ENCODE data around the gene PRIM1. TPM values are rescaled to one million over a fixed set of nuclear protein-coding genes. Genes with fewer than 3 reads are reported as not detected.

PRIM1 gene
- total and polyA plus RNA-seq, 4 donors, result 15.0 to 19.9 (median 16.8) TPM

- no peaks in the 10 kb centered on the region for H3K36me3 ChIP-seq (ENCODE audit: control insufficient read depth, insufficient read depth, low read length)
Observed at GRCh38 chr12:56785141-56785865, 33.2 kb upstream of the PRIM1 start.

GRCh38 chr12:56781726-56782125 is 29.6 kb upstream of the PRIM1 start:
- H3K27me3 ChIP-seq (ENCODE audit: control insufficient read depth, insufficient read depth, low read length), result no peaks in the 10 kb centered on the region
- H3K4me3 ChIP-seq (ENCODE audit: low read depth, low read length), result no peak overlapping the region
- no peak overlapping the region for H3K27ac ChIP-seq (ENCODE audit: low read depth, low read length)
- H3K4me1 ChIP-seq (ENCODE audit: control insufficient read depth, insufficient read depth, low read length), result no peaks in the 10 kb centered on the region
- H3K36me3 ChIP-seq (ENCODE audit: control insufficient read depth, insufficient read depth, low read length), result no peaks in the 10 kb centered on the region
- no CpG with 5 or more reads among the region's 4 CpGs for WGBS (ENCODE audit: insufficient coverage)
- no peak for DNase-seq (ENCODE audit: low read depth in 4 of 6, low spot score in 6 of 6)
- H3K9me3 ChIP-seq (ENCODE audit: control insufficient read depth, insufficient read depth, low read length), result no peaks in the 10 kb centered on the region

More at GRCh38 chr12:56785141-56785865, 33.2 kb upstream of the PRIM1 start:
- Histone ChIP-seq H3K27me3 (ENCODE audit: control insufficient read depth, insufficient read depth, low read length) (no peaks in the 10 kb centered on the region), H3K27ac (ENCODE audit: low read depth, low read length) (no peak overlapping the region), H3K4me3 (ENCODE audit: low read depth, low read length) (no peak overlapping the region), H3K9me3 (ENCODE audit: control insufficient read depth, insufficient read depth, low read length) (no peaks in the 10 kb centered on the region), H3K4me1 (ENCODE audit: control insufficient read depth, insufficient read depth, low read length) (no peaks in the 10 kb centered on the region)
- no peak for DNase-seq (ENCODE audit: low read depth in 4 of 6, low spot score in 6 of 6)
- 100% methylated on average over 1 of the region's 2 CpGs for WGBS (ENCODE audit: insufficient coverage)

GRCh38 chr12:56778756-56779155 is 26.6 kb upstream of the PRIM1 start:
- H3K4me3 ChIP-seq (ENCODE audit: low read depth, low read length), result no peak overlapping the region
- WGBS (ENCODE audit: insufficient coverage), result 94% methylated on average over 8 of the region's 17 CpGs
- no peaks in the 10 kb centered on the region for H3K36me3 ChIP-seq (ENCODE audit: control insufficient read depth, insufficient read depth, low read length)

GRCh38 chr12:56776654-56777053 is 24.5 kb upstream of the PRIM1 start:
- no peaks in the 10 kb centered on the region for H3K27me3 ChIP-seq (ENCODE audit: control insufficient read depth, insufficient read depth, low read length)
- no peak for DNase-seq (ENCODE audit: low read depth in 4 of 6, low spot score in 6 of 6)
- H3K27ac ChIP-seq (ENCODE audit: low read depth, low read length), result no peak overlapping the region
- H3K4me1 ChIP-seq (ENCODE audit: control insufficient read depth, insufficient read depth, low read length), result no peaks in the 10 kb centered on the region
- no peak overlapping the region for H3K4me3 ChIP-seq (ENCODE audit: low read depth, low read length)
- no peaks in the 10 kb centered on the region for H3K9me3 ChIP-seq (ENCODE audit: control insufficient read depth, insufficient read depth, low read length)
- no peaks in the 10 kb centered on the region for H3K36me3 ChIP-seq (ENCODE audit: control insufficient read depth, insufficient read depth, low read length)
- 83% methylated on average over 1 of the region's 3 CpGs for WGBS (ENCODE audit: insufficient coverage)

More at GRCh38 chr12:56778756-56779155, 26.6 kb upstream of the PRIM1 start:
- no peaks in the 10 kb centered on the region for H3K9me3 ChIP-seq (ENCODE audit: control insufficient read depth, insufficient read depth, low read length)
- no peak overlapping the region for H3K27ac ChIP-seq (ENCODE audit: low read depth, low read length)
- no peaks in the 10 kb centered on the region for H3K27me3 ChIP-seq (ENCODE audit: control insufficient read depth, insufficient read depth, low read length)
- H3K4me1 ChIP-seq (ENCODE audit: control insufficient read depth, insufficient read depth, low read length), result no peaks in the 10 kb centered on the region
- no peak for DNase-seq (ENCODE audit: low read depth in 4 of 6, low spot score in 6 of 6)

- 90% methylated on average over 2 of the region's 6 CpGs for WGBS (ENCODE audit: insufficient coverage)
- Histone ChIP-seq H3K4me3 (ENCODE audit: low read depth, low read length) (no peak overlapping the region), H3K27ac (ENCODE audit: low read depth, low read length) (no peak overlapping the region), H3K36me3 (ENCODE audit: control insufficient read depth, insufficient read depth, low read length) (no peaks in the 10 kb centered on the region), H3K27me3 (ENCODE audit: control insufficient read depth, insufficient read depth, low read length) (no peaks in the 10 kb centered on the region), H3K4me1 (ENCODE audit: control insufficient read depth, insufficient read depth, low read length) (no peaks in the 10 kb centered on the region), H3K9me3 (ENCODE audit: control insufficient read depth, insufficient read depth, low read length) (no peaks in the 10 kb centered on the region)
- no peak for DNase-seq (ENCODE audit: low read depth in 4 of 6, low spot score in 6 of 6)
Observed at GRCh38 chr12:56775638-56776037, 23.5 kb upstream of the PRIM1 start.

- 100% methylated on average over 1 of the region's 2 CpGs for WGBS (ENCODE audit: insufficient coverage)
- no peaks in the 10 kb centered on the region for H3K36me3 ChIP-seq (ENCODE audit: control insufficient read depth, insufficient read depth, low read length)
- DNase-seq (ENCODE audit: low read depth in 4 of 6, low spot score in 6 of 6), result no peak
- H3K27me3 ChIP-seq (ENCODE audit: control insufficient read depth, insufficient read depth, low read length), result no peaks in the 10 kb centered on the region
- H3K9me3 ChIP-seq (ENCODE audit: control insufficient read depth, insufficient read depth, low read length), result no peaks in the 10 kb centered on the region
- no peak overlapping the region for H3K27ac ChIP-seq (ENCODE audit: low read depth, low read length)
- H3K4me1 ChIP-seq (ENCODE audit: control insufficient read depth, insufficient read depth, low read length), result peaks cover 5% of the 10 kb centered on the region
- no peak overlapping the region for H3K4me3 ChIP-seq (ENCODE audit: low read depth, low read length)
Observed at GRCh38 chr12:56773113-56773512, 21.0 kb upstream of the PRIM1 start.

GRCh38 chr12:56772625-56773024 is 20.5 kb upstream of the PRIM1 start:
- DNase-seq (ENCODE audit: low read depth in 4 of 6, low spot score in 6 of 6), result no peak
- H3K36me3 ChIP-seq (ENCODE audit: control insufficient read depth, insufficient read depth, low read length), result no peaks in the 10 kb centered on the region
- WGBS (ENCODE audit: insufficient coverage), result 69% methylated on average over 2 of the region's 5 CpGs
- no peaks in the 10 kb centered on the region for H3K27me3 ChIP-seq (ENCODE audit: control insufficient read depth, insufficient read depth, low read length)
- H3K9me3 ChIP-seq (ENCODE audit: control insufficient read depth, insufficient read depth, low read length), result no peaks in the 10 kb centered on the region
- H3K4me3 ChIP-seq (ENCODE audit: low read depth, low read length), result no peak overlapping the region
- H3K4me1 ChIP-seq (ENCODE audit: control insufficient read depth, insufficient read depth, low read length), result peaks cover 5% of the 10 kb centered on the region
- H3K27ac ChIP-seq (ENCODE audit: low read depth, low read length), result no peak overlapping the region

GRCh38 chr12:56769868-56770267 is 17.7 kb upstream of the PRIM1 start:
- 53% methylated on average over 2 of the region's 3 CpGs for WGBS (ENCODE audit: insufficient coverage)
- no peak overlapping the region for H3K4me3 ChIP-seq (ENCODE audit: low read depth, low read length)
- no peaks in the 10 kb centered on the region for H3K36me3 ChIP-seq (ENCODE audit: control insufficient read depth, insufficient read depth, low read length)
- H3K9me3 ChIP-seq (ENCODE audit: control insufficient read depth, insufficient read depth, low read length), result no peaks in the 10 kb centered on the region
- peaks cover 5% of the 10 kb centered on the region for H3K4me1 ChIP-seq (ENCODE audit: control insufficient read depth, insufficient read depth, low read length)
- no peak for DNase-seq (ENCODE audit: low read depth in 4 of 6, low spot score in 6 of 6)
- no peaks in the 10 kb centered on the region for H3K27me3 ChIP-seq (ENCODE audit: control insufficient read depth, insufficient read depth, low read length)
- no peak overlapping the region for H3K27ac ChIP-seq (ENCODE audit: low read depth, low read length)

- no peak overlapping the region for H3K27ac ChIP-seq (ENCODE audit: low read depth, low read length)
- no peaks in the 10 kb centered on the region for H3K9me3 ChIP-seq (ENCODE audit: control insufficient read depth, insufficient read depth, low read length)
- peaks cover 5% of the 10 kb centered on the region for H3K4me1 ChIP-seq (ENCODE audit: control insufficient read depth, insufficient read depth, low read length)
- WGBS (ENCODE audit: insufficient coverage), result 94% methylated on average over 5 of the region's 5 CpGs
- H3K4me3 ChIP-seq (ENCODE audit: low read depth, low read length), result no peak overlapping the region
- no peaks in the 10 kb centered on the region for H3K27me3 ChIP-seq (ENCODE audit: control insufficient read depth, insufficient read depth, low read length)
- H3K36me3 ChIP-seq (ENCODE audit: control insufficient read depth, insufficient read depth, low read length), result no peaks in the 10 kb centered on the region
- no peak for DNase-seq (ENCODE audit: low read depth in 4 of 6, low spot score in 6 of 6)
Observed at GRCh38 chr12:56768424-56768823, 16.3 kb upstream of the PRIM1 start.

GRCh38 chr12:56766535-56766934 is 14.4 kb upstream of the PRIM1 start:
- WGBS (ENCODE audit: insufficient coverage), result 87% methylated on average over 6 of the region's 6 CpGs
- Histone ChIP-seq H3K36me3 (ENCODE audit: control insufficient read depth, insufficient read depth, low read length) (no peaks in the 10 kb centered on the region), H3K27me3 (ENCODE audit: control insufficient read depth, insufficient read depth, low read length) (no peaks in the 10 kb centered on the region), H3K9me3 (ENCODE audit: control insufficient read depth, insufficient read depth, low read length) (no peaks in the 10 kb centered on the region), H3K4me1 (ENCODE audit: control insufficient read depth, insufficient read depth, low read length) (peaks cover 5% of the 10 kb centered on the region), H3K27ac (ENCODE audit: low read depth, low read length) (no peak overlapping the region), H3K4me3 (ENCODE audit: low read depth, low read length) (no peak overlapping the region)
- DNase-seq (ENCODE audit: low read depth in 4 of 6, low spot score in 6 of 6), result no peak
